Natural killer cell (primary cell): Measurements from ENCODE around the gene ATL1. TPM values are rescaled to one million over a fixed set of nuclear protein-coding genes. Genes with fewer than 3 reads are reported as not detected.

ENCODE experiments used
- ATAC-seq, 3 donors: fragments of 150-1000 bp in 2 of 3; fragments of 200-7000 bp in 1 of 3; cut with Tn5 transposase; 1 replicate in 1 of 3; 2 replicates in 2 of 3; pipeline ENCODE4 v1.10.0; 2021; ENCODE audit warnings: mild to moderate bottlenecking in 2 of 3, moderate library complexity in 2 of 3
- DNase-seq, 2 donors: peaks; one replicate each; pipeline versions ENCODE4 v3.0.0 to v3.0.0-alpha.2; 2013 to 2021; ENCODE audit warnings: mixed read lengths in 1 of 2
- H3K27ac ChIP-seq: one replicate; pipeline ENCODE4 v1.5.1; 2013; ENCODE audit warnings: mild to moderate bottlenecking, low read length
- H3K27me3 ChIP-seq: one replicate; pipeline ENCODE4 v1.6.1; 2013; ENCODE audit warnings: low read length; ENCODE audit not compliant: control insufficient read depth, insufficient read depth
- H3K36me3 ChIP-seq: one replicate; pipeline ENCODE4 v1.6.1; 2013; ENCODE audit warnings: low read length; ENCODE audit not compliant: control insufficient read depth, insufficient read depth
- H3K4me1 ChIP-seq: one replicate; pipeline ENCODE4 v1.6.1; 2013; ENCODE audit warnings: low read length; ENCODE audit not compliant: control insufficient read depth, insufficient read depth
- H3K4me3 ChIP-seq: one replicate; pipeline ENCODE4 v1.5.1; 2013; ENCODE audit warnings: low read length
- H3K9me3 ChIP-seq: one replicate; pipeline ENCODE4 v1.6.1; 2013; ENCODE audit warnings: low read length; ENCODE audit not compliant: control insufficient read depth, insufficient read depth
- H3K27ac Mint-ChIP-seq, 2 donors: one replicate each; pipeline ENCODE4 v1.8.0; 2022; ENCODE audit warnings: mild to moderate bottlenecking in 2 of 2, mixed read lengths in 2 of 2, moderate library complexity in 1 of 2
- H3K27me3 Mint-ChIP-seq, 2 donors: one replicate each; pipeline ENCODE4 v1.8.0; 2022; ENCODE audit warnings: low read depth in 2 of 2, mixed read lengths in 2 of 2
- H3K36me3 Mint-ChIP-seq: one replicate; pipeline ENCODE4 v1.8.0; 2022; ENCODE audit warnings: mixed read lengths
- H3K4me1 Mint-ChIP-seq, 2 donors: one replicate each; pipeline ENCODE4 v1.8.0; 2022; ENCODE audit warnings: mixed read lengths in 2 of 2
- H3K4me3 Mint-ChIP-seq: one replicate; pipeline ENCODE4 v1.8.0; 2022; ENCODE audit warnings: mild to moderate bottlenecking, moderate library complexity, mixed read lengths
- H3K9me3 Mint-ChIP-seq, 2 donors: one replicate each; pipeline ENCODE4 v1.8.0; 2022; ENCODE audit warnings: mixed read lengths in 2 of 2
- WGBS: methylation state at CpG from one replicate; pipeline ENCODE4 v1.1.7; 2013; ENCODE audit warnings: missing lambda C conversion rate; ENCODE audit not compliant: insufficient coverage; 5-methylcytosine and 5-hydroxymethylcytosine counted together
- intact Hi-C: fragments of 100-400 bp; cut with micrococcal nuclease; formaldehyde crosslinking; loops from one replicate; pipeline ENCODE4 v1.14.2; 2022
- total RNA-seq, 4 donors: library from RNA; stranded (reverse); fragments of 120-200 nt in 1 of 4; gene quantifications; one replicate each; pipeline versions ENCODE4 v1.2.3 to v1.2.4, GENCODE V29; 2013 to 2022
- TF ChIP-seq, protein P1 (sequence below): fragments of 200-600 bp; IDR thresholded peaks from one replicate; pipeline ENCODE4 v1.8.0; 2022; ENCODE audit warnings: antibody characterized with exemption

Gene ATL1
- total RNA-seq, 3 donors from 2014 or later (not counting 1 experiment from before 2014, with no cell fraction given), result 1.6 to 3.8 (median 2.4) TPM

- Mint-ChIP-seq H3K27ac (no peak overlapping the region), H3K9me3 (no peaks in the 10 kb centered on the region), H3K4me3 (no peak overlapping the region), H3K27me3 (peaks cover 3 to 19% of the 10 kb centered on the region in 2 donors), H3K36me3 (no peaks in the 10 kb centered on the region), H3K4me1 (no peaks in the 10 kb centered on the region)
- intact Hi-C loops, result loop anchor here (10.0 kb wide), 2 partner anchors 168 to 258 kb away; no protein-coding TSS in a partner anchor
- no peak for ATAC-seq
- no peak overlapping the region for H3K27ac ChIP-seq
- TF ChIP-seq, protein P1, sequence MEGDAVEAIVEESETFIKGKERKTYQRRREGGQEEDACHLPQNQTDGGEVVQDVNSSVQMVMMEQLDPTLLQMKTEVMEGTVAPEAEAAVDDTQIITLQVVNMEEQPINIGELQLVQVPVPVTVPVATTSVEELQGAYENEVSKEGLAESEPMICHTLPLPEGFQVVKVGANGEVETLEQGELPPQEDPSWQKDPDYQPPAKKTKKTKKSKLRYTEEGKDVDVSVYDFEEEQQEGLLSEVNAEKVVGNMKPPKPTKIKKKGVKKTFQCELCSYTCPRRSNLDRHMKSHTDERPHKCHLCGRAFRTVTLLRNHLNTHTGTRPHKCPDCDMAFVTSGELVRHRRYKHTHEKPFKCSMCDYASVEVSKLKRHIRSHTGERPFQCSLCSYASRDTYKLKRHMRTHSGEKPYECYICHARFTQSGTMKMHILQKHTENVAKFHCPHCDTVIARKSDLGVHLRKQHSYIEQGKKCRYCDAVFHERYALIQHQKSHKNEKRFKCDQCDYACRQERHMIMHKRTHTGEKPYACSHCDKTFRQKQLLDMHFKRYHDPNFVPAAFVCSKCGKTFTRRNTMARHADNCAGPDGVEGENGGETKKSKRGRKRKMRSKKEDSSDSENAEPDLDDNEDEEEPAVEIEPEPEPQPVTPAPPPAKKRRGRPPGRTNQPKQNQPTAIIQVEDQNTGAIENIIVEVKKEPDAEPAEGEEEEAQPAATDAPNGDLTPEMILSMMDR, result no peak
- no peaks in the 10 kb centered on the region for H3K36me3 ChIP-seq
- no peaks in the 10 kb centered on the region for H3K9me3 ChIP-seq
- WGBS, result 79% methylated on average over 3 of the region's 3 CpGs
- no peak overlapping the region for H3K4me3 ChIP-seq
- no peak for DNase-seq
- no peaks in the 10 kb centered on the region for H3K4me1 ChIP-seq
- no peaks in the 10 kb centered on the region for H3K27me3 ChIP-seq
These were observed 47.2 kb downstream of the ATL1 start for GRCh38 chr14:50607181-50607580.

DNA sequence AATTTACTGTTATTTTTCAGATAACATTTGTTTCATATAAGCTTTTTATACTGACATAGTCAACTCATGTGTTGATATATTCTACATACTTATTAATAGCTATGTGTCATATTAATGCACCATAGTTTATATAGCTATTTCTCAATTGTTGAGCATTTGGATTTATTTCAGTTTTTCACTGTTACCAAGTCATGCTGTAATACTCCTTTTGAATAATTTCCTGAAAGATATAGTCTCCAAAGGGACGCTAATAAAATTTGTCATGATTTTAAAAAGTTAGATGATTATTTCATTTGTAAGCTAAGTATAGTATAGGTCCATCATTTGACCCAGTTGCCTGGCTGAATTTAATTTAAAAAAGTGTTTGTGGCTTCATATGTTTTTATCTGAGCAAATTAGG lies 47.8 kb downstream of the ATL1 start:
- no peak for ATAC-seq
- peaks cover 4 to 19% of the 10 kb centered on the region in 2 donors for H3K27me3 Mint-ChIP-seq

GRCh38 chr14:50608302-50608851 lies 48.4 kb downstream of the ATL1 start:
- ATAC-seq (no peak), DNase-seq (no peak)
- H3K4me3 ChIP-seq, result no peak overlapping the region
- H3K27ac Mint-ChIP-seq, result no peak overlapping the region
- intact Hi-C loops, result loop anchor here (10.0 kb wide), 2 partner anchors 166 to 256 kb away; no protein-coding TSS in a partner anchor
- no peaks in the 10 kb centered on the region for H3K9me3 Mint-ChIP-seq
- no peaks in the 10 kb centered on the region for H3K36me3 ChIP-seq
- H3K36me3 Mint-ChIP-seq, result no peaks in the 10 kb centered on the region
- TF ChIP-seq, protein P1, result no peak
- WGBS, result no CpG with 5 or more reads among the region's 1 CpG
- peaks cover 6 to 19% of the 10 kb centered on the region in 2 donors for H3K27me3 Mint-ChIP-seq
- no peak overlapping the region for H3K27ac ChIP-seq
- H3K4me1 ChIP-seq, result no peaks in the 10 kb centered on the region
- no peaks in the 10 kb centered on the region for H3K9me3 ChIP-seq
- no peaks in the 10 kb centered on the region for H3K27me3 ChIP-seq
- H3K4me1 Mint-ChIP-seq, result no peaks in the 10 kb centered on the region
- H3K4me3 Mint-ChIP-seq, result no peak overlapping the region

More for the DNA sequence above, 47.8 kb downstream of the ATL1 start:
- Histone ChIP-seq H3K27ac (no peak overlapping the region), H3K9me3 (no peaks in the 10 kb centered on the region), H3K4me3 (no peak overlapping the region), H3K4me1 (no peaks in the 10 kb centered on the region), H3K27me3 (no peaks in the 10 kb centered on the region), H3K36me3 (no peaks in the 10 kb centered on the region)
- DNase-seq, result no peak
- TF ChIP-seq, protein P1, result no peak
- intact Hi-C loops, result loop anchor here (10.0 kb wide), 2 partner anchors 167 to 257 kb away; no protein-coding TSS in a partner anchor
- no peaks in the 10 kb centered on the region for H3K9me3 Mint-ChIP-seq
- H3K27ac Mint-ChIP-seq, result no peak overlapping the region
- no peak overlapping the region for H3K4me3 Mint-ChIP-seq
- no CpG with 5 or more reads among the region's 1 CpG for WGBS
- no peaks in the 10 kb centered on the region for H3K4me1 Mint-ChIP-seq
- no peaks in the 10 kb centered on the region for H3K36me3 Mint-ChIP-seq

- H3K4me1 ChIP-seq, result no peaks in the 10 kb centered on the region
- peaks cover 6 to 19% of the 10 kb centered on the region in 2 donors for H3K27me3 Mint-ChIP-seq
- no CpG with 5 or more reads among the region's 1 CpG for WGBS
- no peaks in the 10 kb centered on the region for H3K27me3 ChIP-seq
- TF ChIP-seq, protein P1, result no peak
- intact Hi-C loops, result no loop called here
- no peak overlapping the region for H3K27ac Mint-ChIP-seq
- no peaks in the 10 kb centered on the region for H3K36me3 ChIP-seq
- no peak overlapping the region for H3K4me3 ChIP-seq
- no peak overlapping the region for H3K4me3 Mint-ChIP-seq
- no peaks in the 10 kb centered on the region for H3K36me3 Mint-ChIP-seq
- no peaks in the 10 kb centered on the region for H3K9me3 Mint-ChIP-seq
- no peak overlapping the region for H3K27ac ChIP-seq
- DNase-seq, result no peak
- no peaks in the 10 kb centered on the region for H3K4me1 Mint-ChIP-seq
- no peaks in the 10 kb centered on the region for H3K9me3 ChIP-seq
- ATAC-seq, result no peak
These were observed 50.5 kb downstream of the ATL1 start for GRCh38 chr14:50610465-50610864.
